Measurements from ENCODE around the gene ZCCHC7. TPM values are rescaled to one million over a fixed set of nuclear protein-coding genes. Genes with fewer than 3 reads are reported as not detected.

ZCCHC7 gene
- total and polyA plus RNA-seq, 2 of the 8 experiments (the other 6 are each of a cell fraction or from before 2014, with no cell fraction given), result 12.2 to 27.5 TPM

DNA sequence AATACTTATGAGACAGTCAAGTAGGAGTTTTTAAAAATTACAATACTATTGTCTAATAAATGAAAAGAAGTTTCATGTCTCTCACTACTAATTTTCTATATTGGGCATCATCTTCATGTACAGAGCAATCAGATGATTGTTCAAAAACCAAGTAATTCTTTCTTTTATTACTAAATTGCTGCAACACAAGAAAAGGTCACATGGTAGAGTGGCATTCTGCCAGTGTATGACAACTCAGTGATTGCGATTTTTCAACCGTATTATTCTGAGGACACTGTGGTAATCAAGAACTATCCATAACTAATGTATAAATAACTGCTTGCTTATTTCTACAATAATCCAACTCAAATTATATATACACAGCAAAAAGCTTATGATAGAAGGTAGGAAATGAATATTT, 205.4 kb downstream of the ZCCHC7 start (continued):
- no peak for TF ChIP-seq KDM4A (IDR thresholded peaks at IDR 0.05; ENCODE audit: low read depth, low read length, severe bottlenecking)
